IPS DF 6.9 (cell line): ENCODE data around the gene KLHL12.

Experiments used
- DNase-seq: peaks from one replicate; pipeline ENCODE4 v3.0.0-alpha.2; 2013; ENCODE audit warnings: low read depth, low spot score
- H3K27ac ChIP-seq: one replicate; pipeline ENCODE4 v1.5.1; 2013; ENCODE audit warnings: low read length, control low read depth
- H3K27me3 ChIP-seq: 2 replicates; pipeline ENCODE4 v1.6.1; 2013; ENCODE audit warnings: mild to moderate bottlenecking, low read length; ENCODE audit not compliant: control insufficient read depth, insufficient read depth
- H3K36me3 ChIP-seq: 2 replicates; pipeline ENCODE4 v1.6.1; 2013; ENCODE audit warnings: low read length; ENCODE audit not compliant: control insufficient read depth, insufficient read depth
- H3K4me1 ChIP-seq: 2 replicates; pipeline ENCODE4 v1.6.1; 2013; ENCODE audit warnings: low read length; ENCODE audit not compliant: control insufficient read depth, insufficient read depth
- H3K4me3 ChIP-seq: 2 replicates; pipeline ENCODE4 v1.5.1; 2013; ENCODE audit warnings: mild to moderate bottlenecking, low read length
- H3K9me3 ChIP-seq: 2 replicates; pipeline ENCODE4 v1.6.1; 2013; ENCODE audit warnings: low read length, inconsistent platforms; ENCODE audit not compliant: control insufficient read depth, insufficient read depth
- WGBS: extraction: QIAGEN DNeasy Blood & Tissue Kit; methylation state at CpG from one replicate; pipeline ENCODE4 v1.1.7; 2013; ENCODE audit warnings: mixed read lengths, missing lambda C conversion rate; ENCODE audit not compliant: insufficient read length, insufficient coverage; 5-methylcytosine and 5-hydroxymethylcytosine counted together

KLHL12 gene

DNA sequence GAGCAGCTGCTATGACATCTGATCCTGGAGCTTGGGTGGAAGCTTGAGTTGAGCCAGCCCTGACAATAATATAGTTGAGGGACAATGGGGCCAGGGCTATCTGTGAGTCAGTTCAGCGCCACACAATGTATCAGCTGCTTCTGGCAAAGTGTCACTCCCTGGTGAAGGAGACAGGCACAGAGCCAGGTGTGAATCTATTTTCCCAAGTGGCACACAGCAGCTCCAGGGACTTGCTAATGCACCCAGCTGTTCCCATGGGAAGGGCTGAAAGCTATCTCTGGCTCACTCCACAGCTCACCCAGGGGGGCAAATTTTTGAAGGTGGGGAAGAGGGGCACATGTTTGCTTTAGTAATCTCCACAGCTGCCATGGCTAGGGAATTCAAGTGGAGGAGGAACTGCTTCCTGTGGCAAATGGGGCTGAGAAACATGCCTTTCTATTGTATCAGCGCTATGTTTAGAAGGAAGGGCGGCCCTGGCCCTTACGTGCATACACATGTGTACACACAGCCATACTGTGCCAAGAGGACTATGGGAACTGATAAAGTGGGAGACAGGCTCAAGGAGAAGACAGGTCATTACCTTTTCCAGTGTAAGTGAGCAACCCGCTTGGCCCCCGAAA lies 37.9 kb upstream of the KLHL12 start:
- WGBS, result no CpG with 5 or more reads among the region's 6 CpGs
- no peak for DNase-seq
- Histone ChIP-seq H3K4me1 (peaks cover 4% of the 10 kb centered on the region; the same call in 1 of the 2 replicates), H3K27ac (no peak overlapping the region), H3K27me3 (no peaks in the 10 kb centered on the region), H3K4me3 (no peak overlapping the region), H3K9me3 (no peaks in the 10 kb centered on the region), H3K36me3 (peaks cover 3% of the 10 kb centered on the region; the same call in 1 of the 2 replicates)

DNA sequence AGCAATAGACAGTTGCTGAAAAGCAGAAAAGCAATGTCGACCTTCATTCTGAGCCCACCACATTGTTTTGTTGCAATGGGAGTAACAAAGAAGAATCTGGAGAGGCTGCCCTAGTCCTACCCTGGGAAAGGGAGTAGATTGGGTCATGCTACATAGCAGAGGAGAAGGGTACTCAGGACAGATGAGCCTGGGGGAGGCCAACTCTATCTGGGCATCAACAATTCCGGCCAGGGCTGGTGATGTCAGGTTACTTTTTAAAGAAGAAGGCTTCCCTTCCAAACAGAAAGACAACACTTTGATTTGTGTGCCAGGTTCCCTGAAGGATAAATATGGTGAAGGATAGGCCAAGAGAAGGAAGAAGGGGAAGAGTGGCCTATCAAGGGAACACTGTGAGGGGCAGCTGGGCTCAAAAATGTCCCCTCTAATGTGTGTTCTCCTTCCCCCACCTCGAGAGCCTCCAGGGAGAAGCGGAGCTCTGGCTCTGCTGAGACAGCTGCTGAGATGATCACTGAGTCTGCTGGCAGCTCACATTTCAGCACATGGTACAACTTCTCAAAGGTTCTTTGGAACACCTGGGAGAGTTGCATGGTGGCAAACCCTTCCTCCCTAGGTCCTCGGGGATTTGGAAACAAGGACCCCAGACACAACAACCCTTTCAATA lies 34.3 kb upstream of the KLHL12 start:
- no peak overlapping the region for H3K27ac ChIP-seq
- H3K4me1 ChIP-seq, result peaks cover 4% of the 10 kb centered on the region; the same call in 1 of the 2 replicates
- H3K4me3 ChIP-seq, result no peak overlapping the region
- WGBS, result no CpG with 5 or more reads among the region's 5 CpGs
- H3K27me3 ChIP-seq, result no peaks in the 10 kb centered on the region
- H3K36me3 ChIP-seq, result peaks cover 3% of the 10 kb centered on the region; the same call in 1 of the 2 replicates
- no peak for DNase-seq
- H3K9me3 ChIP-seq, result no peaks in the 10 kb centered on the region

DNA sequence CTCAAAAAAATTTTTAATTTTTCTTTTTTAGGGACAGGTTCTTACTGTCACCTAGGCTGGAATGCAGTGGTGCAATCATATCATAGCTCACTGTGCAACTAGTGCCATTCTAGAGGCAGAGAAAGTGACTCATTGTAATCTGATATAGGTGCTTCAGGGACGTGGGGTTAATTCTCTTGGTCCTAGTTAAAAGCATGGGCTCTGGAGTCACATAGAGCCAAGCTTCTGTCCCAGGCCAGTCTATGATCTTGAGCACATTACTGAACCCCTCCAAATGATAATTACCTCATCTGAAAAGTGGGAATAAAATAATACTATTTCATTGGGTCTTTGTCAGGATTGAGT lies 32.2 kb upstream of the KLHL12 start:
- no peak for DNase-seq
- peaks cover 1% of the 10 kb centered on the region; the same call in 1 of the 2 replicates for H3K4me1 ChIP-seq
- H3K4me3 ChIP-seq, result no peak overlapping the region
- H3K27ac ChIP-seq, result no peak overlapping the region
- no peaks in the 10 kb centered on the region for H3K27me3 ChIP-seq
- H3K9me3 ChIP-seq, result no peaks in the 10 kb centered on the region
- peaks cover 3% of the 10 kb centered on the region; the same call in 1 of the 2 replicates for H3K36me3 ChIP-seq
- WGBS, result no CpG with 5 or more reads among the region's 1 CpG

DNA sequence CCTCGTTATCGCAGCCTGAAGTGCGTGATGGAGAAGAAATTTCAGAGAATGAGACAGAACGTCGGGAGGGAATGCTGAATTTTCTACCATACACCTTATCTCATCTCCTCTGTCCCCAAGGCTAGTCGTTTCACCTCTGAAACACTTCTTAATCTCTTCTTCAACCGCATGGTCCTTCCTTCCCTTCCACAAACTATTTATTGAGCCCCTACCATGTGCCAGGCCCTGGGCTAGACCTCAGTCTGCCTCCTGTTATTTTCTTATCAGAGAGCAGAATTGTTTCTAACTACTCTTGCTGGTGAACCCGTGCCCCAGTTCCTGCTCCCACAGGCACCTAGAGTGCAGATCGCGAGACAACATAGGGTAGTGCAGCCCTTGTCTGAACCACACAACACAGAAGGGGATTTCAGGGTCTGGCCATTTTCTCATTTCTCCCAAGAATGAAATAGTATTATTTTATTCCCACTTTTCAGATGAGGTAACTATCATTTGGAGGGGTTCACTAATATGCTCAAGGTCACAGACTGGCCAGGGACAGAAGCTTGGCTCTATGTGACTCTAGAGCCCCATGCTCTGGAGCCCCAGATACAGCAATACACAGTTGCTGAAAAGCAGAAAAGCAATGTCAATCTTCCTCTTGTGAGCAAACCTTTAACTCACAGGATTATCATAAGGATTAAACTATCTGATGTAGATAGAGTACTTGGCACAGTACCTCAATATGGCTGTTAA lies 31.7 kb upstream of the KLHL12 start:
- Histone ChIP-seq H3K27me3 (no peaks in the 10 kb centered on the region), H3K27ac (no peak overlapping the region), H3K4me1 (peaks cover 1% of the 10 kb centered on the region; the same call in 1 of the 2 replicates), H3K36me3 (peaks cover 3% of the 10 kb centered on the region; the same call in 1 of the 2 replicates), H3K9me3 (no peaks in the 10 kb centered on the region), H3K4me3 (peak overlapping the region; percentile 99; the same call in 1 of the 2 replicates)
- DNase-seq, result no peak
- WGBS, result no CpG with 5 or more reads among the region's 10 CpGs

DNA sequence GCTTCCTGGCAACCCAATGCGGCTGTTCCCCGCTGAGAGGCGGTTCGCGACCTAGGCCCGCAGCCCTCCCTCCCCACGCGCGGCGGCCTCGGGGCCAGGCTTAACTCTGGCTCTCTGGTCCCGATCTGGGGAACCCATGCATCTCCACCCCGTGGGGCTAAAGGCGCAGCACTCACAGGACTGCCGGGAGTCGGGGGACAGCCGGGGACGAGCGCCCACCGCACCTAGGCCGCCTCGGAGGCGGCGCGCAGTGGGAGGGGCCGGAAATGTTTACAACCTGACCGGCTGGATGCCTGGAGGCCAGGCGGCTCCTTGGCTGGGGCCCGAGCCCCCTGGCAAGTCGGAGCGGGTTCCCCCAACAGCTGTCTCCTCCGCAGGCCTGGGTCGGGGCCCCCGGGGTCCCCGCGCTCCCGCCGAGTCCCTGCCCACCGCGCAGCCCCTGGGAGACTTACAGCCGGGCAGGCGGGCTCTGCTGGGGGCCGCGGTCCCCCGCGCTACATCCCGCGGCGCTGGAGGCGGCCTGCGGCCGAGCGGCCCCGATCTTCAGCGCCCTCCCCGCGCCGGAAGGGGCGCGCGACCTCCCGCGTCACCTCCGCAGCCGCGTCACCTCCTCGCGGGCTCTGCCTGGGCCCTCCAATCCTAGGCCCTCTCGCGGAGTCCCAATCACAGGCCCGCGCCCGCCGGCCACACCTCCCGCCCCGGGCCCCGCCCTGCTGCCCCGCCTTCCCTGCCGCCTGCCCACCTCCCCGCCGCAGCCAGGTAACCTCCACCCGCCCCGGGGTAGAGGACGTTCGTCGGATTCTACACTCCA lies 30.9 kb upstream of the KLHL12 start, which contains the start of gene ADIPOR1:
Gene ADIPOR1, minus strand, starts transcription at position 580 of the 811 bp plus-strand sequence. CDS start 7,242 bp downstream, outside the sequence.
- no CpG with 5 or more reads among the region's 86 CpGs for WGBS
- H3K4me1 ChIP-seq, result peaks cover 1% of the 10 kb centered on the region; the same call in 1 of the 2 replicates
- H3K9me3 ChIP-seq, result no peaks in the 10 kb centered on the region
- H3K27me3 ChIP-seq, result no peaks in the 10 kb centered on the region
- H3K36me3 ChIP-seq, result peaks cover 3% of the 10 kb centered on the region; the same call in 1 of the 2 replicates
- DNase-seq, result no peak
- H3K27ac ChIP-seq, result no peak within 1 kb of the TSS
- H3K4me3 ChIP-seq, result peak within 1 kb of the TSS; percentile 99

DNA sequence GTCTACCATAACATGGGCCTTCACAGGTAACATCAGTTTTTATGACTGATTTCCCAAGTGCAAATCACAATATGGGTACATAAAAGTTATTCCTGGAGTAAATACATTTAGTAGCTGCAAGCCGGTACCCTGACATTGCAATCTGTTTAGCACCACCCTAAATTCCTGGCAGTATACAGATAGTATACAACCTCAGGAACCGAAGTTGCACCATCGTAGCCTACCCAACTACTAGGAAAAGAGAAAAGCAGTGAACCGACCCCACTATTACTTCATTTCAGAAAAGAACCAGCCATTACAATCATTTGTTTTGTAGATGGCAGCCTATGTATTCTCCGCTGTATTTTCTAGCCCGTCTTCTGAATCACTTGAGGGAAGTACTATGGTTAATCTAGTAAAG lies 29.9 kb upstream of the KLHL12 start:
- Histone ChIP-seq H3K27ac (no peak overlapping the region), H3K4me1 (peaks cover 1% of the 10 kb centered on the region; the same call in 1 of the 2 replicates)

DNA sequence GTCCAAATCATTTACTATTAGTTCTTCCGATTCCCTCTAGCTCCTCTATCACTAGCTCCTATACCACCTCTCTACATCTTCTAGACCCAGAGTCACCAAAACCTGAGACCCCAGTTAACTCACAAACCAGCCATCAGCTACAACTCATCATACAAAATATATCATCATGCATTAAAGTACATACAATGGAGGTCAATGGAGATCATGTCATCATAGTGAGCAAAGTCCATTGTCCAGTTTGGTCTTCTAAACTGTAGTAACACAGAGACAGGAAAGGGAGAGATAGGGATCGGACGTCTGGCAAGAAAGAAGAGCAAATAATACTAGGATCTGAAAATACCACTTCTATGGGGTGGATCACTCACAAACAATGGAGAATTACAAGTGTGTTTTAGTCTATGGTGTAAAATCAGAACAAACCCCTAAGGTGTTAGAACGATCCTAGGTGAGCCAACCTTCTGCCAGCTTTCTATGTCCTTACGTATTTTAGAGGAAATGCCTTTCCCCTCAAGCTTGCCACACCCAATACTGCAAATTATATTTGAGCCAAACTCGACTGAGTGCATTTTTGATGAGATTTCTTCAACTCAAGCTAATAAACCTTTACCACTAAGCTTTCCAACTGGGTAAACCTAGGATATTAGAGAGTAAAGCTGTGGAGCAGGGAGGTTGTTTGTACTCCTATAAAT lies 27.2 kb upstream of the KLHL12 start:
- H3K36me3 ChIP-seq, result peaks cover 8% of the 10 kb centered on the region; the same call in 1 of the 2 replicates

More for the DNA sequence above, 29.9 kb upstream of the KLHL12 start:
- H3K4me3 ChIP-seq, result no peak overlapping the region; the same call in 1 of the 2 replicates
- WGBS, result no CpG with 5 or more reads among the region's 6 CpGs
- no peak for DNase-seq
- no peaks in the 10 kb centered on the region for H3K36me3 ChIP-seq
- H3K9me3 ChIP-seq, result no peaks in the 10 kb centered on the region
- no peaks in the 10 kb centered on the region for H3K27me3 ChIP-seq

DNA sequence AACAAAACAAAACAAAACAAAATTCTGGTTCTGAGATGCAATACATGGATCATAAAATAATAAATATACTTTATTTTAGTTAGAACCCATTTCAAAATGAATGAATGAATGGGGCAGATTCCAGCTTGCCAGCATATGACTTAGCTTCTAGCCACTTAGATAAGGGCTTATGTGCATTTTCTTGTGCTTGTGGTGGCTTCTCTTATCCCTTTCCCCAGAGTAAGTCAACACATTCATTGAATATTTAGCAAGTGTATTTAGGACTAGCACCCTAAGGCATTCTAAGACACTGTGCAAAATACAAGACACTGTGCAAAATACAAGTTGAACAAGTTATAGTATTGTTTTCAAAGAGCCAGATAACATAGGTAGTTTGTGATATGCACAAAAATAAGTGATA lies 26.4 kb upstream of the KLHL12 start:
- H3K4me3 ChIP-seq, result no peak overlapping the region
- H3K27ac ChIP-seq, result no peak overlapping the region

More for the DNA sequence above, 27.2 kb upstream of the KLHL12 start:
- no CpG with 5 or more reads among the region's 6 CpGs for WGBS
- Histone ChIP-seq H3K27me3 (no peaks in the 10 kb centered on the region), H3K27ac (no peak overlapping the region), H3K9me3 (no peaks in the 10 kb centered on the region), H3K4me1 (peaks cover 1% of the 10 kb centered on the region; the same call in 1 of the 2 replicates), H3K4me3 (no peak overlapping the region)
- no peak for DNase-seq

DNA sequence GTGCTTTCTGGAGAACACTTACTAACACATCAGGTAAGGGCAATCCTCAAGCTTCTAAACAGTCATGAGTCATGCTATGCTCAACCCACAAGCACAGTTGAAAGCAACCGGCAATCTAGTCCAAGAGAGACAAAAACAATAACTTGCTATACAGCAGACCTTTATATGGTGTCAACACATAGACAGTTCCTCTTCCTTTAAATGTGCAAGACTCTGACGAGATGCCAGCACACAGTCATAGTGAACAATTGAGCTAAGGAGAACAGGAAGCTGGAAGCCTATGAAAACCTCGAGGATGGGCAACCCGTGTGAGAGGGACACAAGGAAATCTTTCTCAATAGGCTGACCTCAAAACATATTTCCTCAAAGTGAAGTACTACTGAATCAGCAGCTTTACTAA lies 25.8 kb upstream of the KLHL12 start:
- Histone ChIP-seq H3K4me1 (no peaks in the 10 kb centered on the region), H3K9me3 (no peaks in the 10 kb centered on the region), H3K27me3 (no peaks in the 10 kb centered on the region), H3K36me3 (peaks cover 15% of the 10 kb centered on the region; the same call in 1 of the 2 replicates), H3K4me3 (no peak overlapping the region), H3K27ac (no peak overlapping the region)
- no peak for DNase-seq
- no CpG with 5 or more reads among the region's 4 CpGs for WGBS

More for the DNA sequence above, 26.4 kb upstream of the KLHL12 start:
- H3K27me3 ChIP-seq, result no peaks in the 10 kb centered on the region
- DNase-seq, result no peak
- no peaks in the 10 kb centered on the region for H3K9me3 ChIP-seq
- peaks cover 12% of the 10 kb centered on the region; the same call in 1 of the 2 replicates for H3K36me3 ChIP-seq
- no peaks in the 10 kb centered on the region; the same call in 1 of the 2 replicates for H3K4me1 ChIP-seq
